ENCODE results near the gene PGAP1.

PGAP1 gene

DNA sequence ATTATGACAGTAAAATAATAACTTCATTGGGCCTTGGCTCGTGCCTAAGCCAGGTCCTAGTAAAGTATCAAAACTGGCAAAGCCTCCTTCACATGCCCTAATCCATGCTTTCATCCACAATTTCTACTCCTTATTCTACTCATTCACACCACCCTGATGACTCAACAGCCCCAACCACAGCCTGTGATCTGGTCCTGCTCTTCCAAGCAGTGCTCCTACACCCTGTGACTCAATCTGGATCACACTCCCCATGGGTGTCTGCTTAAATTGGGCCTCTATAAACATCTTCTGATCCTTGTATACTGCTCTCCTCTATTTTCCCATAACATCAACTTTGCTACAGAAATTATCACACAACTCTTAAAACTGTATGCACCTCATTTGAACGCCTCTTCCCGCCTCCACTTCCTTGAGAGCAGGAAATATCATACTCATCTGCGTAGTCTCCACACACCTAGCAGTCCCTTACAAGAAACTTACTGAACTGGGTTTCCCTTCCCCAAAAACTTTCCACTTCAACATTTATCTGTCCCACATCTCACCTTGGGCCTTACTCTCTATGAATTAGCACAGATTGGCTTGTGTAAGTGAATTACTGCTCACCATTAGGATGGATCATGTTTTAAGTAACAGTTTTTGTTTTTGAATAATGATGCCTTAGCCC, 142.9 kb downstream of the PGAP1 start:
- DNase-seq = no peak
